ENCODE data around the gene TPP2.

Gene TPP2

DNA sequence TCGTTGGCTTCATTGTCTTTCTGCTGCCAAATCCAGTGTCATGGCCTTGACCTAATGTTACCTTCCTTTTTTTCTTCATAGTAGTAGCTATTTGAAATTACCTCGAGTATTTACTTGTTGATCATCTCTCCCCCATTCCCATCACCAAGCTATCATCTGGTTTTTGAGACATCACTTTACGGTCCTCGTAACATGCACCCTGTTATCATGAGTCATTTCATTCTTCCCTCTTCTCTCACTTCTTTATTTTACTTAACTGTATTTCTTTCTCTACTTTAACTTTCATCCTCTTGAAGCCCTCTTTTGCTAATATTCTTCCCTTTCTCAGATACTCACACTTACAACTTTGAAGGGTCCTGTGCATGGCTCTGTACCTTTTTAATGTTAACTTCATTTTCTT, 31.8 kb downstream of the TPP2 start:
- no peaks in the 10 kb centered on the region for H3K9me3 ChIP-seq (ENCODE audit: control insufficient read depth, insufficient read depth, low read length)
- no peak for TF ChIP-seq EZH2phosphoT487 (IDR thresholded peaks at IDR 0.05; ENCODE audit: borderline replicate concordance, low read length)
- no peaks in the 10 kb centered on the region for H3K27me3 ChIP-seq (ENCODE audit: control insufficient read depth, low read length)
- no peaks in the 10 kb centered on the region for H3K79me2 ChIP-seq (ENCODE audit: control insufficient read depth, low read length)
- H3K4me2 ChIP-seq (ENCODE audit: low read length) = no peak overlapping the region
- H3K4me1 ChIP-seq (ENCODE audit: control insufficient read depth, low read length) = no peaks in the 10 kb centered on the region
- H3K9me2 ChIP-seq (replicated peaks; ENCODE audit: control insufficient read depth, low read length) = no peaks in the 10 kb centered on the region
- no peaks in the 10 kb centered on the region for H4K20me1 ChIP-seq (ENCODE audit: control insufficient read depth, insufficient read depth, low read depth, low read length)
- H3K27ac ChIP-seq (ENCODE audit: low read depth, low read length) = no peak overlapping the region
- H3K4me3 ChIP-seq (ENCODE audit: low read length) = no peak overlapping the region
- peaks cover 86% of the 10 kb centered on the region for H3K36me3 ChIP-seq (ENCODE audit: control insufficient read depth, low read length)
- H3F3A ChIP-seq (ENCODE audit: control insufficient read depth, insufficient read depth) = no peaks in the 10 kb centered on the region

DNA sequence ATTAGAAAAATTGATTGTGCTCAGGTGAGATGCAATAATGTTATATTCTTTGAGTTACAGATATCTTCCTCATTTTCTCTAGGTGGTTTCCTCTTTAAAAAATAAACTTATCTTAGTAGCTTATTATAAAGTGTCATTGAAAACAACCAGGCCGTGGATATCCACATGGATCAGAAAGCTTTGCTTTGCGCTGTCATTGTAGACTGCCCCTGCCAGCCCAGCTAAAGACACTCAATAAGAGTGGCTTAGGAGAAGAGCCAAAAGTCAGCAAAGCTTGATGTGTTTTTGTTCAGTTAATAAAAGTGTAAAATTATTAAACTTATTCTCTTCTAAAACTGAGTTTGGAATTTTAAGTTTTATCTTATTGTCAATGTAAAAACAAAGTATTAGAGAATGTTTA, 34.4 kb downstream of the TPP2 start:
- H3K9me3 ChIP-seq (ENCODE audit: control insufficient read depth, insufficient read depth, low read length) = no peaks in the 10 kb centered on the region
- H4K20me1 ChIP-seq (ENCODE audit: control insufficient read depth, insufficient read depth, low read depth, low read length) = no peaks in the 10 kb centered on the region
- H3K9me2 ChIP-seq (replicated peaks; ENCODE audit: control insufficient read depth, low read length) = no peaks in the 10 kb centered on the region
- no peaks in the 10 kb centered on the region for H3F3A ChIP-seq (ENCODE audit: control insufficient read depth, insufficient read depth)
- no peak for TF ChIP-seq EZH2phosphoT487 (IDR thresholded peaks at IDR 0.05; ENCODE audit: borderline replicate concordance, low read length)
- TF ChIP-seq, protein P1, sequence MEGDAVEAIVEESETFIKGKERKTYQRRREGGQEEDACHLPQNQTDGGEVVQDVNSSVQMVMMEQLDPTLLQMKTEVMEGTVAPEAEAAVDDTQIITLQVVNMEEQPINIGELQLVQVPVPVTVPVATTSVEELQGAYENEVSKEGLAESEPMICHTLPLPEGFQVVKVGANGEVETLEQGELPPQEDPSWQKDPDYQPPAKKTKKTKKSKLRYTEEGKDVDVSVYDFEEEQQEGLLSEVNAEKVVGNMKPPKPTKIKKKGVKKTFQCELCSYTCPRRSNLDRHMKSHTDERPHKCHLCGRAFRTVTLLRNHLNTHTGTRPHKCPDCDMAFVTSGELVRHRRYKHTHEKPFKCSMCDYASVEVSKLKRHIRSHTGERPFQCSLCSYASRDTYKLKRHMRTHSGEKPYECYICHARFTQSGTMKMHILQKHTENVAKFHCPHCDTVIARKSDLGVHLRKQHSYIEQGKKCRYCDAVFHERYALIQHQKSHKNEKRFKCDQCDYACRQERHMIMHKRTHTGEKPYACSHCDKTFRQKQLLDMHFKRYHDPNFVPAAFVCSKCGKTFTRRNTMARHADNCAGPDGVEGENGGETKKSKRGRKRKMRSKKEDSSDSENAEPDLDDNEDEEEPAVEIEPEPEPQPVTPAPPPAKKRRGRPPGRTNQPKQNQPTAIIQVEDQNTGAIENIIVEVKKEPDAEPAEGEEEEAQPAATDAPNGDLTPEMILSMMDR (IDR thresholded peaks at IDR 0.05; ENCODE audit: low read depth, low read length, poor library complexity, severe bottlenecking) = no peak
- H3K4me3 ChIP-seq (ENCODE audit: low read length) = no peak overlapping the region
- H3K79me2 ChIP-seq (ENCODE audit: control insufficient read depth, low read length) = no peaks in the 10 kb centered on the region
- H3K27me3 ChIP-seq (ENCODE audit: control insufficient read depth, low read length) = no peaks in the 10 kb centered on the region
- H3K27ac ChIP-seq (ENCODE audit: low read depth, low read length) = no peak overlapping the region
- no peaks in the 10 kb centered on the region for H3K4me1 ChIP-seq (ENCODE audit: control insufficient read depth, low read length)
- peaks cover 91% of the 10 kb centered on the region for H3K36me3 ChIP-seq (ENCODE audit: control insufficient read depth, low read length)
- no peak overlapping the region for H3K4me2 ChIP-seq (ENCODE audit: low read length)

DNA sequence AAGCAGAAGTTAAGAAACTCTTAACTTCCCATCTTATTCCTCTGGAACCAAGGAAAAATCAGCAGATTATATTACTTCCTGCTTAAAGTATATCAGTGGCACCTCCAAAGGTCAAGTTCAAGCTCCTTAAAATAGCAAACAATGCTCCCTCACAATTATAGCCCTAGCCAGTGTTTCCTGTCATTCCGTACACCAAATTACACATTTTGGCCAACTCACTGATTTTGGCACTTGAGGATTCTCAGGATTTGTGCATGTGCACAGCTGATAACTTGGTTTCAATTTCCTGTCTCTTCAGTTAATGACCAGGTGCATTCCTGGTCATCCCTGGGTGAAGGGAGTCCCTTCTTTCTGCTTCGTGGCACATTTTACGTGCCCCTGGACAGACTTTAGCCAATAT, 42.0 kb downstream of the TPP2 start:
- Histone ChIP-seq H3F3A (ENCODE audit: control insufficient read depth, insufficient read depth) (no peaks in the 10 kb centered on the region), H3K4me2 (ENCODE audit: low read length) (no peak overlapping the region), H4K20me1 (ENCODE audit: control insufficient read depth, insufficient read depth, low read depth, low read length) (no peaks in the 10 kb centered on the region), H3K36me3 (ENCODE audit: control insufficient read depth, low read length) (peaks cover 93% of the 10 kb centered on the region), H3K79me2 (ENCODE audit: control insufficient read depth, low read length) (no peaks in the 10 kb centered on the region), H3K27ac (ENCODE audit: low read depth, low read length) (no peak overlapping the region), H3K9me3 (ENCODE audit: control insufficient read depth, insufficient read depth, low read length) (no peaks in the 10 kb centered on the region), H3K4me1 (ENCODE audit: control insufficient read depth, low read length) (no peaks in the 10 kb centered on the region), H3K9me2 (replicated peaks; ENCODE audit: control insufficient read depth, low read length) (no peaks in the 10 kb centered on the region), H3K4me3 (ENCODE audit: low read length) (no peak overlapping the region), H3K27me3 (ENCODE audit: control insufficient read depth, low read length) (no peaks in the 10 kb centered on the region)
- TF ChIP-seq, protein P1 (IDR thresholded peaks at IDR 0.05; ENCODE audit: low read depth, low read length, poor library complexity, severe bottlenecking) = no peak
- TF ChIP-seq EZH2phosphoT487 (IDR thresholded peaks at IDR 0.05; ENCODE audit: borderline replicate concordance, low read length) = no peak

DNA sequence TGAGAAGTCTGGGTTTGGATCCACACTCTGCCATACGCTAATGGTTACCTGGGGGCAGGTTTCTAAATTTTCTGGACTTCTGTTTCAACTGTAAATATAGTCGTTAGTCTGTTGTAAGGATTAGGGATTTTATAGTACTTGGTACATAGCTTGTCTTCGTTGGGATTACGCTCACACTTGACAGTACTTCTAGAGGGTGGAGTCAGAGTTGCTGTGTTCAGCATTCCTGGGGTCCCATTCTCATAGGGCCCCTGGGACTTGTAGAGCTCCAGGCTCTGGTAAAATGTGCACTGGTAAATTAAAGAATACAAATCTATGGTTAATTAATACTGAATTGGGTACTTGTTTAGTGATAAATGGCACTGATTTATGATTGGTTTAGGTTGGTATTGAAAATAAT, 45.2 kb downstream of the TPP2 start:
- no peak for TF ChIP-seq EZH2phosphoT487 (IDR thresholded peaks at IDR 0.05; ENCODE audit: borderline replicate concordance, low read length)
- TF ChIP-seq, protein P1 (IDR thresholded peaks at IDR 0.05; ENCODE audit: low read depth, low read length, poor library complexity, severe bottlenecking) = no peak
- Histone ChIP-seq H3K27me3 (ENCODE audit: control insufficient read depth, low read length) (no peaks in the 10 kb centered on the region), H3K36me3 (ENCODE audit: control insufficient read depth, low read length) (peaks cover 94% of the 10 kb centered on the region), H4K20me1 (ENCODE audit: control insufficient read depth, insufficient read depth, low read depth, low read length) (no peaks in the 10 kb centered on the region), H3K4me1 (ENCODE audit: control insufficient read depth, low read length) (no peaks in the 10 kb centered on the region), H3K9me3 (ENCODE audit: control insufficient read depth, insufficient read depth, low read length) (no peaks in the 10 kb centered on the region), H3K9me2 (replicated peaks; ENCODE audit: control insufficient read depth, low read length) (no peaks in the 10 kb centered on the region), H3F3A (ENCODE audit: control insufficient read depth, insufficient read depth) (no peaks in the 10 kb centered on the region), H3K79me2 (ENCODE audit: control insufficient read depth, low read length) (no peaks in the 10 kb centered on the region), H3K27ac (ENCODE audit: low read depth, low read length) (no peak overlapping the region), H3K4me3 (ENCODE audit: low read length) (no peak overlapping the region), H3K4me2 (ENCODE audit: low read length) (no peak overlapping the region)

Measured in DOHH2 (cell line).